Neural progenitor cell (in vitro differentiated cells): ENCODE data around the gene AGAP5.

ENCODE experiments used
- EZH2 ChIP-seq: fragments of 200-600 bp; sonication (generic); IDR thresholded peaks from 2 replicates; pipeline ENCODE4 v1.6.1; 2017; ENCODE audit warnings: antibody characterized with exemption, mild to moderate bottlenecking, moderate library complexity
- TF ChIP-seq, protein P1 (sequence below): fragments of 200-600 bp; sonication (generic); IDR thresholded peaks from 2 replicates; pipeline ENCODE4 v1.5.1; 2017; ENCODE audit warnings: antibody characterized with exemption, mild to moderate bottlenecking

DNA sequence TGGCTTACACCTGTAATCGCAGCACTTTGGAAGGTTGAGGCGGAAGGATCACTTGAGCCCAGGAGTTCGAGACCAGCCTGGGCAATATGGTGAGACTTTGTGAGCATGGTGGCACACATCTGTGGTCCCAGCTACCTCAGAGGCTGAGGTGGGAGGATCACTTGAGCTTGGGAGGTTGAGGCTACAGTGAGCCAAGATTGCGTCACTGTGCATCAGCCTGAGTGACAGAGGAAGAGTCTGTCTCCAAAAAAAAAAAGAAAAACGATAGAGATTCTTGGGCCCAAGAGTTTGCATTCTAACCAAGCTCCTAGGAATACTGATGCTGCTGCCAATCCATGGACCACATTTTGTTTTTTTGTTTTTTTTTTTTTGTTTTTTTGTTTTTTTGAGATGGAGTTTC, 68.7 kb downstream of the AGAP5 start:
- TF ChIP-seq, protein P1, sequence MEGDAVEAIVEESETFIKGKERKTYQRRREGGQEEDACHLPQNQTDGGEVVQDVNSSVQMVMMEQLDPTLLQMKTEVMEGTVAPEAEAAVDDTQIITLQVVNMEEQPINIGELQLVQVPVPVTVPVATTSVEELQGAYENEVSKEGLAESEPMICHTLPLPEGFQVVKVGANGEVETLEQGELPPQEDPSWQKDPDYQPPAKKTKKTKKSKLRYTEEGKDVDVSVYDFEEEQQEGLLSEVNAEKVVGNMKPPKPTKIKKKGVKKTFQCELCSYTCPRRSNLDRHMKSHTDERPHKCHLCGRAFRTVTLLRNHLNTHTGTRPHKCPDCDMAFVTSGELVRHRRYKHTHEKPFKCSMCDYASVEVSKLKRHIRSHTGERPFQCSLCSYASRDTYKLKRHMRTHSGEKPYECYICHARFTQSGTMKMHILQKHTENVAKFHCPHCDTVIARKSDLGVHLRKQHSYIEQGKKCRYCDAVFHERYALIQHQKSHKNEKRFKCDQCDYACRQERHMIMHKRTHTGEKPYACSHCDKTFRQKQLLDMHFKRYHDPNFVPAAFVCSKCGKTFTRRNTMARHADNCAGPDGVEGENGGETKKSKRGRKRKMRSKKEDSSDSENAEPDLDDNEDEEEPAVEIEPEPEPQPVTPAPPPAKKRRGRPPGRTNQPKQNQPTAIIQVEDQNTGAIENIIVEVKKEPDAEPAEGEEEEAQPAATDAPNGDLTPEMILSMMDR, result no peak
- TF ChIP-seq EZH2, result no peak
